Measurements from ENCODE around the gene SRGAP1.

- TF ChIP-seq CTCF (IDR thresholded peaks at IDR 0.05) (no peak), POLR2AphosphoS5 (IDR thresholded peaks at IDR 0.05; ENCODE audit: insufficient read depth in 1 of 2, low read depth in 1 of 2) (no peak)
These were observed 60.2 kb downstream of the SRGAP1 start for GRCh38 chr12:63904653-63905052.

All from vagina (tissue), 2 donors.